Hepatocyte (in vitro differentiated cells): ENCODE measurements around the gene BLACAT1.

Experiments used
- CTCF ChIP-seq: fragments of 200-600 bp; sonication (generic); IDR thresholded peaks from 2 replicates; pipeline ENCODE4 v1.5.1; 2016; ENCODE audit warnings: antibody characterized with exemption, mild to moderate bottlenecking; ENCODE audit not compliant: poor library complexity
- EZH2 ChIP-seq: fragments of 200-600 bp; sonication (generic); IDR thresholded peaks from 2 replicates; pipeline ENCODE4 v1.6.1; 2016; ENCODE audit warnings: antibody characterized with exemption, mild to moderate bottlenecking, borderline replicate concordance
- EZH2phosphoT487 ChIP-seq: fragments of 200-600 bp; sonication (generic); IDR thresholded peaks from one replicate; pipeline ENCODE4 v1.6.1; 2018; ENCODE audit warnings: antibody characterized with exemption, mild to moderate bottlenecking, low read depth, moderate library complexity; ENCODE audit not compliant: unreplicated experiment, severe bottlenecking

- TF ChIP-seq CTCF = no peak
- TF ChIP-seq EZH2 = no peak
- no peak for TF ChIP-seq EZH2phosphoT487
These were observed 10.3 kb downstream of the BLACAT1 start for GRCh38 chr1:205445646-205445935.
